Measurements from ENCODE around the gene KSR1. TPM values are rescaled to one million over a fixed set of nuclear protein-coding genes. Genes with fewer than 3 reads are reported as not detected.
"Not testable (repeated sequence)": the region's sequence is repeated elsewhere in the genome, so short reads cannot be mapped to it uniquely, and the experiment has no call there.

The KSR1 gene
- total RNA-seq, 1 donor: 6.5 TPM

DNA sequence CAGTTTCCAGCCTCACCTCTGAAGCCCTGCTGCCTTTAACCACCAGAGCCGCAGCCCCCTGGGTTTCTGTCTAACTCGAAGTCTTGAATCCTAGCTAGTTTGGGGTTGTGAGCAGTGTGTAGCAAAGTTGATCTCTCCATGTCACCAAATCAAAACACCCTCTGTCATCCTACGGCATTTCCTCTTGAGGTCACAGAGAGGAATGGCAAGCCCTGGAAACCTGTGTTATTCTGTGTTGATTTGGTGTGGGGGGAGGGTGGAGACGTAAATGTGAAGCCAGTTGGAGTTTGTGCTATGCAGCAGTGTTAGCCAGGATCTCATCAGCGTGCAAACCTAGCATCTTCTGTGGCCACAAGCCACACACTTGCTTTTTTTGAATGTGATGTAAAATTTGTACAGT is 169.6 kb downstream of the KSR1 start:
- H3K4me1 ChIP-seq (ENCODE audit: insufficient read depth, low read length): no peaks in the 10 kb centered on the region
- H2AFZ ChIP-seq (ENCODE audit: low read length): no peak overlapping the region
- H3K4me3 ChIP-seq (ENCODE audit: insufficient read depth, low read length): no peak overlapping the region
- TF ChIP-seq, protein P1, sequence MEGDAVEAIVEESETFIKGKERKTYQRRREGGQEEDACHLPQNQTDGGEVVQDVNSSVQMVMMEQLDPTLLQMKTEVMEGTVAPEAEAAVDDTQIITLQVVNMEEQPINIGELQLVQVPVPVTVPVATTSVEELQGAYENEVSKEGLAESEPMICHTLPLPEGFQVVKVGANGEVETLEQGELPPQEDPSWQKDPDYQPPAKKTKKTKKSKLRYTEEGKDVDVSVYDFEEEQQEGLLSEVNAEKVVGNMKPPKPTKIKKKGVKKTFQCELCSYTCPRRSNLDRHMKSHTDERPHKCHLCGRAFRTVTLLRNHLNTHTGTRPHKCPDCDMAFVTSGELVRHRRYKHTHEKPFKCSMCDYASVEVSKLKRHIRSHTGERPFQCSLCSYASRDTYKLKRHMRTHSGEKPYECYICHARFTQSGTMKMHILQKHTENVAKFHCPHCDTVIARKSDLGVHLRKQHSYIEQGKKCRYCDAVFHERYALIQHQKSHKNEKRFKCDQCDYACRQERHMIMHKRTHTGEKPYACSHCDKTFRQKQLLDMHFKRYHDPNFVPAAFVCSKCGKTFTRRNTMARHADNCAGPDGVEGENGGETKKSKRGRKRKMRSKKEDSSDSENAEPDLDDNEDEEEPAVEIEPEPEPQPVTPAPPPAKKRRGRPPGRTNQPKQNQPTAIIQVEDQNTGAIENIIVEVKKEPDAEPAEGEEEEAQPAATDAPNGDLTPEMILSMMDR (IDR thresholded peaks at IDR 0.05; ENCODE audit: extremely low read depth, low read depth, low read length): no peak
- H3K9me3 ChIP-seq (ENCODE audit: low read depth, low read length): no peaks in the 10 kb centered on the region
- H3K79me2 ChIP-seq (ENCODE audit: insufficient read depth, low read length): no peaks in the 10 kb centered on the region
- no peak overlapping the region for H3K4me2 ChIP-seq (ENCODE audit: insufficient read depth, low read length)
- no peaks in the 10 kb centered on the region for H3K27me3 ChIP-seq (ENCODE audit: insufficient read depth, low read length)
- H4K20me1 ChIP-seq (ENCODE audit: insufficient read depth, low read length): no peaks in the 10 kb centered on the region
- no peaks in the 10 kb centered on the region for H3K36me3 ChIP-seq (ENCODE audit: insufficient read depth, low read length)
- DNase-seq (ENCODE audit: insufficient read length, low spot score, missing footprints): no peak
- H3K27ac ChIP-seq (ENCODE audit: low read depth, low read length): no peak overlapping the region

DNA sequence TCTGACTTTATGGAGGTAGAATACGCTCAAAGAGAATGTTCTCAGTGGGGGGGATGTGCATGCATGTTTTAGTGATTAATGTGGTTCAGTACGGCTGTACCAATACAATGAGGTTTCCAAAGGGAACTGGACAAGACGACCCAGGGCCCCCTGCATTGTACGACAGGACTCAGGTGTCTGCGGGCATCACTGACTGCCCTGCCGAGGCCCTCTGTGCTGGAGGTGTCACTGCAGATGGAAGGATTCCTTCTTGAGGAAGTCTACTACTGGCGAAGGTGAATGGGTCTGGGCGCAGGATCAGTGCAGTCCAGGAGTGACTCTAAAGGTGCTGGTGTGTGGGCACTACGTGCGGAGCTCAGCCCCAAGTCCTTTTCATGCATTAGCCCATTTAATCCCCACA is 171.3 kb downstream of the KSR1 start:
- DNase-seq (ENCODE audit: insufficient read length, low spot score, missing footprints): no peak
- TF ChIP-seq, protein P1 (IDR thresholded peaks at IDR 0.05; ENCODE audit: extremely low read depth, low read depth, low read length): no peak
- Histone ChIP-seq H3K9me3 (ENCODE audit: low read depth, low read length) (no peaks in the 10 kb centered on the region), H3K4me3 (ENCODE audit: insufficient read depth, low read length) (no peak overlapping the region), H3K27ac (ENCODE audit: low read depth, low read length) (no peak overlapping the region), H4K20me1 (ENCODE audit: insufficient read depth, low read length) (no peaks in the 10 kb centered on the region), H3K4me2 (ENCODE audit: insufficient read depth, low read length) (no peak overlapping the region), H3K79me2 (ENCODE audit: insufficient read depth, low read length) (no peaks in the 10 kb centered on the region), H3K27me3 (ENCODE audit: insufficient read depth, low read length) (no peaks in the 10 kb centered on the region), H3K36me3 (ENCODE audit: insufficient read depth, low read length) (no peaks in the 10 kb centered on the region), H2AFZ (ENCODE audit: low read length) (no peak overlapping the region), H3K4me1 (ENCODE audit: insufficient read depth, low read length) (no peaks in the 10 kb centered on the region)

DNA sequence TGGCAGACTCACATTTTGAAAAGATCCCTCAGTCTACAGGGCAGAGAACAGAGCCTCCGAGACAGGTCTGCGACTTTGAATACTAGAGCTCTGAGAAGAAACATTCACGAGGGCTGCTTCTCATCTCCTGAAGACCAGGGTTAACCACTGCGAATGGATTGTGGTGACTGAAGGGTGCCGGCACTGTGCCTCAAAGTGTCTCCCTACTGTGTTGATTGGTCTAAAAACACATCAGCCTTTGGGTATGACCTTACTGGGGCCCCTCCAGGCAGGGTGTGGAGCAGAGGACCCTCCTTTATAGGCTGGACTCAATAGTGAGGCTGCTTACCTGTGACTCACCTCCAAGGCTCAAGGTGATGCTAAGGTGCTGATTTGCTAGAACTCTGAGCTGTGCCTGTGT is 172.1 kb downstream of the KSR1 start:
- H3K79me2 ChIP-seq (ENCODE audit: insufficient read depth, low read length): no peaks in the 10 kb centered on the region
- DNase-seq (ENCODE audit: insufficient read length, low spot score, missing footprints): no peak
- no peak overlapping the region for H3K27ac ChIP-seq (ENCODE audit: low read depth, low read length)
- no peak overlapping the region for H3K4me3 ChIP-seq (ENCODE audit: insufficient read depth, low read length)
- TF ChIP-seq, protein P1 (IDR thresholded peaks at IDR 0.05; ENCODE audit: extremely low read depth, low read depth, low read length): no peak
- no peaks in the 10 kb centered on the region for H3K36me3 ChIP-seq (ENCODE audit: insufficient read depth, low read length)
- H3K4me2 ChIP-seq (ENCODE audit: insufficient read depth, low read length): no peak overlapping the region
- H2AFZ ChIP-seq (ENCODE audit: low read length): no peak overlapping the region
- H3K4me1 ChIP-seq (ENCODE audit: insufficient read depth, low read length): peaks cover 4% of the 10 kb centered on the region
- no peaks in the 10 kb centered on the region for H3K27me3 ChIP-seq (ENCODE audit: insufficient read depth, low read length)
- no peaks in the 10 kb centered on the region for H3K9me3 ChIP-seq (ENCODE audit: low read depth, low read length)
- H4K20me1 ChIP-seq (ENCODE audit: insufficient read depth, low read length): no peaks in the 10 kb centered on the region

DNA sequence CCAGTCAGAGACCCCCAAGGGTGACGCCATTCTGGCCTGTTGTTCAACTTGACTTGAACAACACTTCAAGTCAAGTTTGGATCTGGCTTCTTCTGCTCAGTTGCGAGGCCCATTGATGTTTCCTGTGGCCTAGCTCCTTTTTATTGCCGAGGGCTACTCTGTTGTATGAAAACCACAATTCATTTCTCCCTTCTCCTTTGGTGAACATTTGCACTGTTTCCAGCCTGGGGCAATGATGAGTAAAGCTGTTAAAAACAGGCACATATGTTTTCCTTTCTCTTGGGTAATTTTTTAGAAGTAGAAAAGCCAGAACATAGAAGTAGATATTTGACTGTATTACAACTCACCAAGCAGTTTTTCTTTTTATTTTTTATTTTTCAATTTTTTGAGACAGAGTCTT is 173.0 kb downstream of the KSR1 start:
- not testable (repeated sequence) for H3K4me3 ChIP-seq (ENCODE audit: insufficient read depth, low read length); H3K79me2 ChIP-seq (ENCODE audit: insufficient read depth, low read length); H3K36me3 ChIP-seq (ENCODE audit: insufficient read depth, low read length); DNase-seq (ENCODE audit: insufficient read length, low spot score, missing footprints); H3K9me3 ChIP-seq (ENCODE audit: low read depth, low read length); H2AFZ ChIP-seq (ENCODE audit: low read length); H3K4me2 ChIP-seq (ENCODE audit: insufficient read depth, low read length); H3K27ac ChIP-seq (ENCODE audit: low read depth, low read length); H3K27me3 ChIP-seq (ENCODE audit: insufficient read depth, low read length); H3K4me1 ChIP-seq (ENCODE audit: insufficient read depth, low read length); H4K20me1 ChIP-seq (ENCODE audit: insufficient read depth, low read length)

Data from osteoblast (primary cell).